SW480 (cell line): ENCODE data around the gene TFDP2.
A peak's percentile ranks its signal among the peaks of the same experiment; 100 is the strongest.
"Not testable (repeated sequence)": the region's sequence is repeated elsewhere in the genome, so short reads cannot be mapped to it uniquely, and the experiment has no call there.

ENCODE experiments used
- DNase-seq: peaks from one replicate; pipeline ENCODE4 v3.0.0-alpha.2; 2016; ENCODE audit warnings: low spot score

Gene TFDP2

GRCh38 chr3:141921316-141921715, 228.0 kb downstream of the TFDP2 start:
- no peak for DNase-seq

GRCh38 chr3:141920701-141921100, 228.6 kb downstream of the TFDP2 start:
- peak; percentile 59 for DNase-seq

DNA sequence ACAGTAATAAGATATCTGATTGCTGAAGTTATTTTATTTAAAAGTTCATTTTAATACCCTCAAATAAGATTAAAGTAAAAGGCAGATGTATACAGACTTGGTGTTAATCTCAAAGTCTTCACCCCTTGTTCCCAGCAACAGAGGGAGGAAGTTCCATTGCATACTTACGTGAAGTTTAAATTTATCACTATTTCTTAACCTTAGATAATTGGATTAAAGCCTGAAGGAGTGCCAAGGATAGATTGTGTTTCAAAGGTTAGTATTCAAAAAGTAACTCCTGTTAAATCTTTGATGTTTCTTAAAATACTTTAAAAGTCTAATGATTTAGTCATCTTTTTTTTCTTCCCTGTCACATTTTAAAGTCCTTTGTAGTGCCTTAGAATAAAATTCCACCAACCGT, 233.6 kb downstream of the TFDP2 start:
- DNase-seq, result no peak

- DNase-seq, result no peak
Observed at GRCh38 chr3:141915016-141915415, 234.3 kb downstream of the TFDP2 start.

DNA sequence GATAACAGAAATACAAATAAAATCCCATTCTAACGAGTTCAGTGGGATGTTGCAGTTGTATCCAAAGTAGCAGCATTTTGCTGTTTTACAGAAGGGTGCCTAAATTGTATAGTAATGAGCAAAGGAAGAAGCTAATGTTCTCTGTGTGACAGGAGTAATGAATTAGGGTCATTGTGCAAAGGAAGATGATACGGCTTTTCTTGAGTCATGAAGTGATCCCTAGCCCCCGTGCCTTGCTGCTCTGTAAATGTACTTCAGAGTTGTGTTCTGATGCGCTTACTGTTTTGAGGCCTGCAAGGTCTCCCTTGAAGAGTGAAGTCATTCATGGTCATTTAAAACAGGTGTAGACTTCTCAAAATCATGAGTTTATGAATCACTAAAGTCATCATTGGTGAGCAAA, 235.0 kb downstream of the TFDP2 start:
- no peak for DNase-seq

- peak; percentile 62 for DNase-seq
Observed at GRCh38 chr3:141913150-141913811, 236.1 kb downstream of the TFDP2 start.

GRCh38 chr3:141909986-141910385, 239.4 kb downstream of the TFDP2 start:
- not testable (repeated sequence) for DNase-seq

DNA sequence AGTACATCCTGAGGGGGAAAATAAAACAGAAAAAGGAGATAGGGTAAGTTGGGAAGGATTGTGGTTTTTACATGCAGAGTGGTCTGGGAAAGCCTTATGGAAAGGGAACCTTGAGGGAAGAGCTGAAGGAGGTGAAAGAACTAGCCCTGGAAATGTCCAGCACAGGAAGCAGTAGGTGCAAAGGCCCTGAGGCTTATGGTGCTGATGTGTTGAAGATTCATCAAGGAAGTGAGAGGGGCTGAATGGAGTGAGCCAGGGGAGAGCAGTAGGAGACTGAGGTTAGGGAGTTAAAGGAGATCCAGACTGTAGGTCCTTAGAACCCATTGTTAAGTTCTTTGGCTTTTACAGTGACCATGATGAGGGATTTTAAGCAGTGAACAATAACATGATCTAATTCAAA, 239.9 kb downstream of the TFDP2 start:
- no peak for DNase-seq

DNA sequence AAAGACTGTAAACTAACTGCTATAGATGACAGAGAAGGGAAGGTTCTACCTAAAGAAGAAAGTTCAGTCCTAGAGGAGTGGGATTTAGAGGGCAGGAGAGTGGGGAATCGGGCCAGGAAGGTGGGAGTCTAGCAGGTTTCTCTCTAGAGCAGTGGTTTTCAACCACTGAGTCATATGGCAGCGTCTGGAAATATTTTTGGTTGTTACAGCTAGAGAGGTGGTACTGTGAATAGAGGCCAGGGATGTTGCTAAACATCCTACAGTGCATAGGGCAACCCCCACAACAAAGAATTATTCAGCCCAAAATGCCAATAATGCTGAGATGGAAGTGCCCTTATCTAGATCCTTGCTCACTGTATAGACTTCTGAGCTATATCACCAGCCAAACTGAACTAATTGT, 244.2 kb downstream of the TFDP2 start:
- no peak for DNase-seq

DNA sequence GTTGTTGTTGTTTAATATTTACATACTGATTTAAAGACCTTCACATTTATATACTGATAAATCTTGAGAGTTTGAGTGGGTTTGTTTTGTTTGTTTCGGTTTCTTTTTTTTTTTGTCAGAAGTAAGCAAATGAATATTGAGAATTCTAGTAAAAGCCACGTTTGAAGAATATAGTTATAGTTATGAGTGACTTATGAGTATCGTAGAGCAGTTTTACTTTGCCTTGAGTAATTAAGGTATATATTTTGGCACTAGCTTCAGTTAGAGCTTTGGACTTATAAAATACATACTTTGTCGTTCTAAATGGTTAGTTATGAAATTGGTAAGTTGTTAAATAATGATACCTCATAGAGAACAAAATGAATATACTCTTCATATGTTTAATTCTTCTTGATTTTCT, 245.1 kb downstream of the TFDP2 start:
- no peak for DNase-seq

GRCh38 chr3:141901914-141902313, 247.4 kb downstream of the TFDP2 start:
- DNase-seq, result no peak

DNA sequence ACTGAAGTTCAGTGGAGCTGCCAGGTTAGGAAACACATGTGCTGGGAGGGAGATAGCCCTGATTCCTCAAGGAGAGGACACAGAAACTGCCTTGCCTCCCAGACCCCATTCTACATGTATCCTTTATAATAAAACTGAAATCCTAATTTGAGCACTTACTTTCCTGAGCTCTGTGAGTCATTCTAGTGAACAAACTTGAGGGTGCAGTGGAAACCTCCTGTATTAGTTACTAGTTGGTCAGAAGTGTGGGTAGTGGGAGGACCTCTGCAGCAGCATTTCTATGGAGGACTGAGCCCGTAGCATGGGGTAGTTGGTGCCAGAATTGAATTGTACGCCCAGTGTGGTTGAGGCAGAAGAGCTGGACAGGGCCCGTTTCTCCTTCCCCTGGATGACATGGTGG, 249.0 kb downstream of the TFDP2 start:
- DNase-seq, result no peak

DNA sequence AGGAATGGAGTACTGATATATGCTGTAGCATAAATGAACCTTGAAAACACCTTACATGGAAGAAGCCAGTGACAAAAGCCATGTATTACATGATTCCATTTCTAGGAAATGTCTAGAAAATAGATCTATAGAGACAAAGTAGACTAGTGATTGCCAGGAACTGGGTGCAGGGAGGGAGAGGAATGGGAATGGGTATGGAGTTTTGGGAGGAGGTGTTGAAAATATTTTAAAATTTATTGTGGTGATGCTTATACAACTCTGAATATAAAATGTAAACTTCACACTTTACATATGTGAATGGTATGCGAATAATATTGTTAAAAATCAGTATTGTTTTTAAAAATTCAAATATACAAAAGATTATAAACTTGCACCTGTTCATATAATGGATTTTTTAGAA, 250.4 kb downstream of the TFDP2 start:
- DNase-seq, result no peak

- no peak for DNase-seq
Observed at GRCh38 chr3:141895731-141896130, 253.6 kb downstream of the TFDP2 start.

- DNase-seq, result peak; percentile 59
Observed at GRCh38 chr3:141894524-141895176, 254.7 kb downstream of the TFDP2 start.
